ENCODE results near the gene NDUFS3. TPM values are rescaled to one million over a fixed set of nuclear protein-coding genes. Genes with fewer than 3 reads are reported as not detected.

The NDUFS3 gene
- total RNA-seq, 1 donor from 2014 or later = 319 TPM

DNA sequence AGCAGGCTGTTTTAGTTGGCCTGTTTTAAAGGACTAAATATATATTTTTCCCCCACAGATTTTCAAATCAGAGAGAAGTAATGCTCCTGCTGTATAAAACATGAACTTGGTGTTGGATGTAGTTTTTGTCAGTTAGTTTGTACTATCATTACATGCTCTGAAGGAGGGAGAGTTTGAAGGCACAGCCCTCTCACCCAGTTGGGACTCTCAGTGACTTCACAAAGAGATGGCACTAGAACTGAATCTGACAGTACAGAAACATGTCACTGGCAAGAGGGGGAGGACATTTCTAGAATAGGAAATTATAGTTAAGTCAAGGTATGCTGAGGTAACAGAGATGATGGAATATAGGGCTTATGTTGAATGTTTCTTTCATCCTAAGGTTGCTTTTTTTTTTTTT lies 36.4 kb downstream of the NDUFS3 start:
- intact Hi-C loops (cut with micrococcal nuclease) = no loop called here
- ATAC-seq = no peak
- no peak for DNase-seq

DNA sequence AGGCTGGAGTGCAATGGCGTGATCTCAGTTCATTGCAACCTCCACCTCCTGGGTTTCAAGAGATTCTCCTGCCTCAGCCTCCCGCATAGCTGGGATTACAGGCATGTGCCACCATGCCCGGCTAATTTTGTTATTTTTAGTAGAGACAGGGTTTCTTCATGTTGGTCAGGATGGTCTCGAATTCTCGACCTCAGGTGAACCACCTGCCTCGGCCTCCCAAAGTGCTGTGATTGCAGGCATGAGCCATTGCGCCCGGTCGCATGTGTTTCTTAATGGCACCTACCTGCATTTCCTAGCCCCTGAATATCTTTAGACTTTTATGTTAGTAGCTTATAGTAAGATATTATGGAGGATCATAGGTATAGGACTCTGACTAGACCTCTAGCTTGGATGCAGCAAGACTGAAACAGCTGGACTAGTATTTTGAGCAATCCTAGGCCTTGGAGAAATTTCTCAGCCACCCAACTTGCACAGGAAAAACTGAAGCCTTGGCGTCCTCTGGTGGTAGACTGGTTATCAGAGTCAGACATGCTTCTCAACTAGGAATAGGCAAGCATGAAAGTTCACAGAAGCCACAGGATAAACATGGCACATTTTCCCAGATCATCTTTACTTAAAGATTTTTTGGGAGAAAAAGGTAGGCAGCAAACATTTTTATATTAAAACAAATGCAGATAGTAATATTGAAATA lies 38.0 kb downstream of the NDUFS3 start:
- ATAC-seq (peak; percentile 83), DNase-seq (no peak)

DNA sequence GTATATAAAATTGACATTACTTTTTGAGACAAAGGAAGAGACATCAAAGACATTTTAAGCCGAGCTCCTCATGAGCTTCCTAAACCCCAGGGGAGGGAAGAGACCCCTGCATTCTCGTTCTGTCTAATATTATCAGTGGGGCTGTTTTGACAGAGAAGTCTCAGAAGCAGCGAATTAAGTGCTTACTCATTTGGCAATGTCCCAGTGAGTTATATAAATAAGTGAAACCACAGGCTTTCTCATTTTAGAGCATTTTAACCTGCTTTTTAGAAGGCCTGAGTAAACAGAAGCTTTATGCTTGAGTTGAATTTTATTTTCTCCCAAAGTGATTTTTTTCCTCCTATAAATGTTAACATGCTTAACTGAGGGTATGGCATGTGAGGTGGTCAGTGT lies 38.5 kb downstream of the NDUFS3 start:
- intact Hi-C loops (cut with micrococcal nuclease) = no loop called here
- DNase-seq (no peak), ATAC-seq (no peak)

More for the DNA sequence above, 38.0 kb downstream of the NDUFS3 start:
- intact Hi-C loops (cut with micrococcal nuclease) = no loop called here

DNA sequence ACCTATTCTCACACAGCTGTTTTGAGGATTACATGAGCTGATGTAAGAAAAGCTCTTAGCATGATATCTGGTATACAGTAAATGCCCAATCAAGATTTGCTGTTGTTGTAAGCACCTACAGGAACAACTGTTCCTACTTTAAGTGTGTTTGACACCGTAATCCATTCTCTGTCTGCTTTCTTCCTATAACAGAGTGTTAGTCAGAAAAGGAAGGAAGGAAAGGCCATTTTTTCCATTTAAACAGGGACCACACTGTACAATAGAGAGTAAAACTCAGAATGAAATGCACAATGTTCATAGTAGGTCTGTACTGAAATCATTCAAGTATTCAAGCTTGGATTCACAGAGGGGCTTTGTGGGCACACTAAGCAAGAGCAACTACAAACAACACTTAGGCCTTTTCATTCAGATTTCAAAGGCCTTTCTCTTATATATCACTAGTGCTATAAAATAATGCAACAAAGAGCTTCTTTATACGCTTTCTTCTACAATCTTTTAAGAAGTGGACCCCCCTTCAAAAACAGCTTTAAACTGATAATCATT lies 42.0 kb downstream of the NDUFS3 start:
- ATAC-seq (no peak), DNase-seq (no peak)
- intact Hi-C loops (cut with micrococcal nuclease) = no loop called here

DNA sequence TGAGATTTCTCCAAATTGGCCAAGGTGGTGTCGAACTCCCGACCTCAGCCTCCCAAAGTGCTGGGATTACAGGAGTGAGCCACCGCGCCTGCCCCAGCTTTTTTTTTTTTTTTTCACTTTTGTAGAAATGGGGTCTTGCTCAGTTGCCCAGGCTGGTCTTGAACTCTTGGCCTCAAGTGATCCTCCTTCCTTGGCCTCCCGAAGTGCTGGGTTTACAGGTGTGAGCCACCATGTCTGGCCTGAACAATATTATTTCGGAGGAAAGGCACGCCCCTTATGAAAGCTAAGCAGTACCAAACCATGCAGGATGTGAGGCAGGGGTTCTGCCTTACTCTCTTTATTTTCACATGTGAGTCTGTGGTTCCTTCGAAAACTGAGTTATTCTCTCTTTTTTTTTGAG lies 47.4 kb downstream of the NDUFS3 start:
- no peak for DNase-seq
- intact Hi-C loops (cut with micrococcal nuclease) = no loop called here
- ATAC-seq = no peak

DNA sequence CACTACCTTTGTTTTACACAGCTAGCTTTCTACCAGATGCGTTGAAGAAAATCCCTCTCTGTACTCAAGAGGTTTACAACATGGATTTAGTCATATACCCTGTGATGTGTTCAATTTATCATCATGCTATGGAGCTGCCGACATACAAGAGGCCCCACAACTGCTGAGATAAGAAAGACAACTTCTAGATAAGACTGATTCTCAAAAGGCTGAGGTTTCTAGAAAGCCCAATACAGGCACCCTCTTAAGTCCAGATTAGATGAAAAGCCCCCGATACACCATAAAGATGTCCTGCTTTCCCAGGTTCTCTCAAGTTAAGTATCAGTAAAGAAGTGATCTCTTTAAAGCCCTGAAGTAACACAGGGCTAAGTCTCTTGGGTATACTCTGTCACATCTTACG lies 49.2 kb downstream of the NDUFS3 start:
- intact Hi-C loops (cut with micrococcal nuclease) = no loop called here
- DNase-seq = no peak

DNA sequence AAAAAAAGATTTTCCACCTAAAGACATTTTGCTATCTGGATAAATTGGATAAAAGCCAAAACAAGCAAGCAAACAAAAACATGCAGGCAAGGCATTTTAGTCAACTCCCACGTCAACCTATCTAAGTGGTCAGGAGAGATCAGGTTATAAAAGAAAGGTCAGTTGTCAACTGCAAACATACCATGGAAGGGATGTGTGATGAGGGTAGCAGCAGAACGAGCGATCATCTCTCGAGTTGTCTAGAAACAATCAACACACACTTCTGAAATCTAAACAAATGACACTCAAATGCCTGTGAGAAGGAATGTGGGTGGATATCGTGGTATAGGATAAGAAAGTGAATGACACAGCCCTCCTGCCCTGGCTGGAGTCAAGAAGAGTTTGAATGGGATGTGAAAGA lies 52.6 kb downstream of the NDUFS3 start:
- ATAC-seq (no peak), DNase-seq (no peak)
- intact Hi-C loops (cut with micrococcal nuclease) = no loop called here

More for the DNA sequence above, 49.2 kb downstream of the NDUFS3 start:
- ATAC-seq = no peak

Other genes with a start within 250 kb of the NDUFS3 start
- 2,596 TPM for gene MYBPC3, start 226.4 kb upstream of the NDUFS3 start, total RNA-seq
- 11.2 TPM for gene SPI1, start 200.5 kb upstream of the NDUFS3 start, total RNA-seq
- 39.5 TPM for gene SLC39A13, start 170.5 kb upstream of the NDUFS3 start, total RNA-seq
- gene PSMC3, start 152.6 kb upstream of the NDUFS3 start, total RNA-seq = 180 TPM
- gene RAPSN, start 129.9 kb upstream of the NDUFS3 start, total RNA-seq = 6.3 TPM
- 97.3 TPM for gene CELF1, start 25.9 kb upstream of the NDUFS3 start, total RNA-seq
- gene PTPMT1, start 13.5 kb upstream of the NDUFS3 start, total RNA-seq = 14.9 TPM
- 13.2 TPM for gene KBTBD4, start 104 bp upstream of the NDUFS3 start, total RNA-seq
- not detected for gene FAM180B, start 7.6 kb downstream of the NDUFS3 start, total RNA-seq
- gene C1QTNF4, start 15.3 kb downstream of the NDUFS3 start, total RNA-seq = not detected
- gene MTCH2, start 63.5 kb downstream of the NDUFS3 start, total RNA-seq = 107 TPM
- gene AGBL2, start 136.3 kb downstream of the NDUFS3 start, total RNA-seq = 0.25 TPM
- gene FNBP4, start 188.3 kb downstream of the NDUFS3 start, total RNA-seq = 48.7 TPM

Measured in left ventricle myocardium superior (tissue), 1 donor.